ENCODE results near the gene PRKCB.

GRCh38 chr16:24045641-24046040, 209.9 kb downstream of the PRKCB start:
- TF ChIP-seq POLR2A (IDR thresholded peaks at IDR 0.05; ENCODE audit: low read length): no peak
- no peak for TF ChIP-seq GATA1 (IDR thresholded peaks at IDR 0.05; ENCODE audit: low read depth, low read length)
